T-helper 1 cell (primary cell): ENCODE data around the gene GINS3.

ENCODE experiments used
- DNase-seq, 5 donors: peaks; one replicate each; pipeline ENCODE4 v3.0.0-alpha.2; 2012 to 2020

GINS3 gene

DNA sequence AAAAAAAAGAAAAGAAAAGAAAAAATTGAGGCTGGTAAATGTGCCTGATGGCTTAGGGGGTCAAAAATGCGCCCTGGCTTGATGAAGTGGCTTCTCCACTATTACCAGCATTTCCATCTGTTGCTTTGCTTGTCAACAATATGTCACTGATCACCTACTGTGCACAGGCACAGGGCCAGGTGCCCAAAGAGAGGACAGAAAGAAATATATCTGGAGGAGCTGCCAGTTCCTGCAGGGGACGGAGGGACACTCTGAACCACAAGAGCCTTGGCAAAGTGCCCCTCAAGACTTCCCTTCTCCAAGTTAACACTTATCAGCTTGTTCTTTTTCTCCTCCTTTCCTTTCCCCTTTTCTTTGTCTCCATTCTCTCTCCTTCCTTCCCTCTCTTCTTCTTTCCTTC lies 34.7 kb downstream of the GINS3 start:
- DNase-seq, result no peak

DNA sequence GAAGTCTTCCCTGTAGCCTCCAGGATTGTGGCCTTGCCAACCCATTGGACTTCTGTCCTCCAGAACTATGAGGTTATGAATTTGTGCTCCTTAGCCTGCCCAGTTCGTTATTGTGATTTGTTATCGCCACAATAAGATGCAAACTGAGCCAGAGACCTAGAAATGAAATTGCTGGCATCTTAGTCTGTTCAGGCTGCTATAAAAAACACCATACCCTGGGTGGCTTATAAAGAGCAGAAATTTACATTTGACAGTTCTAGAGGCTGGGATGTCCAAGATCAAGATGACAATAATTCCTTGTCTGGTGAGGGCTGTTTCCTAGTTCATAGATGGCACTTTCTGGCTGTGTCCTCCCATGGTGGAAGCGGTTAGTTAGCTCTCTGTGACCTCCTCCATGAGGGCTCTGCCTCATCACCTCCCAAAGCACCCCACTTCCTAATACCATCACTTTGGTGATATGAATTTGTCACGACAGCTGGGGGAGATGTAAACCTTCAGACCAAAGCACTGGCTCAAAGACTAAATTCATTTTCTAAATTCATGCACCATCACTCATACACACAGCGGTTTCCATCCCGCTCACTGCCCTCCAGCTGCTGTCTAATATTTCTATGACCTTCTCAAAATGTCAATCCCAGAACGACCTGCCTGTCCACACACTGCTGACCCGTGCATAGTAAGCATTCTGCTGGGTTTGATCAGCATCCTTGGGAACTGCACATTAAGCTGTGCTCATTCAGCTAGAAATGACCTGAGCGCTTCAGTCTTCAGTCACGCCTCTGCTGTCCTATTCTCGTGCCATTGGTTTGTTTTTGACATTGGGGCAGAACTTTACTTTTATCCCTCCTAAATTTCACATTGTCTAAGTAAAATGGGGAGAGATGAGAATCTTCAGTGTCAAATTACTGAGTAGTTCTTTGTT lies 36.6 kb downstream of the GINS3 start:
- DNase-seq, result no peak

DNA sequence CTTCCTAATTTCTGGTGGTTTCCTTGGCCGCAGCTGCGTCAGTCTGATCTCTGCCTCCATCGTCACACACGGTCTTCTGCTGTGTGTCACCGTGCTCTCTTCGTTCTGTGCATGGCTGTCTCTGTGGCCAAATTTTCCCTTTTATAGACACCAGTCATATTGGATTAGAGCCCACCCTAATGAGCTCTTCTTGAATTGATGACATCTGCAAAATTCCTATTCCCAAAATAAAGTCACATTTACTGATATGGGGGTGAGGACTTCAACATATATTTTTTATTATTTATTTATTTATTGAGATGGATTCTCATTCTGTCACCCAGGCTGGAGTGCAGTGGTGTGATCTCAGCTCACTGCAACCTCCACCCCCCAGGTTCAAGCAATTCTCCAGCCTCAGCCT lies 38.4 kb downstream of the GINS3 start:
- DNase-seq, result no peak

DNA sequence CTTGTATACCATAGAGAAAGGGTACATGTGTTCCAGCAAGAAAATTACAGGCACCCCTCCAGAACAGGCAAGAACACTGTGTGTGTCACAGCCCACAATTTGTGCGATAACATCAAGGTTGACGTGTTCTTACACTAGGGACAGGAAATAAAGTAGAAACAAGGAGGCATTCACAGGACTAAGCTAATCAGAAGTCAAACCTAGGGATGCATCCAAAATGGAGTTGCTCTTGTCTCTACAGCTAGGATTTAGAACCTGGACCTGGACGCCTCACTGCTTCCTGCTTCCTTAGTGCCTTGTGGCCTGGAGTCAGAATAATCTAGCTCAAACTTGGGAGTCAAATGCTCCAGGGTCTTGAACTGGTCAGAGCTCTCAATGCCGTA lies 41.3 kb downstream of the GINS3 start:
- no peak for DNase-seq

DNA sequence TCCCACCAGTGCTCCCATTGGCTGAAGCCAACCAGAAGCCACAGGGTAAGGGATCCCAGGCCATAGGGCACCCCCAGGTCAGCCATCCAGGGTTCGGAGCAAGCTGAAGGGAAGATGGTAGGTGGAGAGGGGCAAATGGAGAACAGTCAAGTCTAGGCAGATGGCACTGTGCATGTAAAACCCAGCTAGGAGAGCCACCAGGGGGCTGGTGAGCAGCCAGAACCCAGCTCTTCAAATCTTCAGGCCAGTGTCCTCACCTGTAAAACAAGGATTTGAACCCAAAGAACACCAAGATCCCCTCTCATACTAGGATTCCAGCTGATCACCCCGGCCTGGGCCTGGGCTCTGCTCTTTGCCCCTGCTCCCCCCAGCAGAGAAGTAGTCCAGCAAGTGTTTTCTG lies 43.5 kb downstream of the GINS3 start:
- DNase-seq, result no peak

DNA sequence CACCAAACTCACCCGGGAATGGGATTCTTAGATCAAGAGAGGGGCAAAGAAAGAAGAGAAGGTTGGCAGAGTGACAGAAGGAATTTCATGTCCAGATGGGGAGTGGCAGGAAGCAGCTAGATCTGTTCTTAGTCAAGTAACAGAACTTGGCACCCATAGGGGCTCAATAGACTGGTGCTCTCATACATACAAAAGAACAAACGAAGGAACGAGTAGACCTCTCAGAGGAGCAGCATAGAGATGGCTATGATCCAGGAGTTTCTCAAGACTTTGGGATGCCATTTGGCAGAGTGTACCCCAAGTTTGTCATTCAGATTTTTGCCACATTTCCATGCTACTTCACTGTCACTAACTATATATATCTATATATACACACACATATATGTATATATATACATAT lies 47.9 kb downstream of the GINS3 start:
- no peak for DNase-seq

DNA sequence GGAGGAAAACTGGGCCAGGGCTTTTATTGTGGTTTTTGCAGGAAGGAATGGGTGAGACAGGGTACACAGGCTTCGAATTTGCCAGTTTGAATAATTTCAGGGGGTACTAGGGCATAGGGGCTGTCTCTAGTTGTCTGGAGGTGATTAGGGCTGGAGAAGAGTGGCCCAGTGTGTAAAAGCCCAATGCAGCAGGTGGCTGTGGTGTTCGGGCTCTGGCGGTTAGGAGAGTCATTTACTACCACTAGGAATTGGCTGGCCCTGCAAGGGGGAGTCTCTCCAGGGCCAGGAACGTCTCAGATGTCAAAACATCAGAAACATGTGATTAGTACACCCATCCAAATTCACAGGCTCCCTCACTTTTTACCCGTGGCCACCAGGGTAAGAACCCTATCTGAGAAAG lies 50.3 kb downstream of the GINS3 start:
- no peak for DNase-seq

DNA sequence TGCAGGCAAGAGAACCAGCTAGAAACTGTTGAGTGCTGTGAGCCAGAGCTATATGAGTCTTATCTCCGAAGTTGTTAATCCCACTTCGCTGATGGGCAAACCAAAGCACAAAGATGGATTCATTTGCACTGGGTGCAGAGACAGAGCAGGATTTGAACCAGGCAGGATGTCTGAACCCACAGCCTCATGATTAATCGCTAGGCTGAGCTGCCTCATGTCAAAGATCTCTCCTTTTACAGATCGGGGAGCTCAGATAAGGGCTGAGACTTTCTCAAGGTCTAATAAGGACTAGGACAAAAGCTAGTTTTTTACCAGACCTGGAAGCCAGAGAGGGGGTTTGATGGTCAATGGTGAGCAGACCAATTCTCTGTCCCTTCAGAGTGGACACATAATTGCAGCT lies 51.5 kb downstream of the GINS3 start:
- DNase-seq, result no peak

DNA sequence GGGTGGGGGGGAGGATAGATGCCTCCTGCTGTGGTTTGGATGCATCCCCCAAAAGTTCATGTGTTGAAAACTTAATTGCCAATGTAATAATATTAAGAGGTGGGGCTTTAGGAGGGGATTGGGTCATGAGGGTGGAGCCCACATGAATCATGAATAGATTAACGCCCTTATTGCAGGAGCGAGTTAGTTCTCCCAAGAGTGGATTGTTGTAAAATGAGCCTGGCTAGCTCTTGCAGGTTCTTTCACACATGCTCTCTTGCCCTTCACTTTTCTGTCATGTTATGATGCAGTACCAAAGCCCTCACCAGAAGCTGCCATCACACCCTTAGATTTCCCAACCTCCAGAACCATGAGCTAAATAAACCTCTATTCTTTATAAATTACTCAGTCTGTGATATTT lies 52.0 kb downstream of the GINS3 start:
- no peak for DNase-seq

DNA sequence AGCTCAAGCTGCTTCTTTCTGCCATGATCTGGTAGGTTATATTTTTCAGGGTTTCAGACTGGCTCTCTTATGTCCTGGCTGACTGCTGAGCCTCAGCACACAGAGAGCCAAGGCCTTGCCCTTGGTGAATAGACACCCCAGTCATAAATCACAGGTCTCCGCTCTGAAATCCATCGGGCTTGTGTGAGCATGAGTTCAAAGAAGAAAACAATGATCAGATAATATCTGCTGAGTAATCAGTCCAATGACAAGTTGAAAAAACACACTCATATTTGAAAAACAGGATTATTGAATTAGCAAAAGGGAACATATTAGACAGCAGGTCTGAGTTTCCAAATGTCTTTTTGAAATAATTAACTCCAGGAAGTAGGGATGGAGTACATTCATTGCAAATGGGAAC lies 56.6 kb downstream of the GINS3 start:
- no peak for DNase-seq

DNA sequence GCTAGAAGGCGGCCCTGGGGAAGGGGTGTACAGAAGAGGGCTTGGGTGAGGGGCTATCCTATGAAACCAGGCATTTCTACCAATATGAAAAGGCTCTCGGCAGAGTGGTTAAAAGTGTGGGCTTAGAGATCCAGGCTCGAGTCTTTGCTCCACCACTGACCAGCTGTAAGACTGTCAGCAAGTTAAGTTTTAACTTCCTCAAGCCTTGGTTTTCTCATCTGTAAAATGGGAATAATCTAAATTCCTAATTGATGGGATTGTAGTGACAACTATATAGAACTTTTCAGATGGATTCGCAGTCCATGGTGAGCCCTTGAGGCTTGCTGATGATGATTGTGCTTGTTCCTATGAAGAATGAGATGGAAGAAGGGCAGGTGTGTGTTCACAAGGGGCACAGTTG lies 57.0 kb downstream of the GINS3 start:
- DNase-seq, result no peak

DNA sequence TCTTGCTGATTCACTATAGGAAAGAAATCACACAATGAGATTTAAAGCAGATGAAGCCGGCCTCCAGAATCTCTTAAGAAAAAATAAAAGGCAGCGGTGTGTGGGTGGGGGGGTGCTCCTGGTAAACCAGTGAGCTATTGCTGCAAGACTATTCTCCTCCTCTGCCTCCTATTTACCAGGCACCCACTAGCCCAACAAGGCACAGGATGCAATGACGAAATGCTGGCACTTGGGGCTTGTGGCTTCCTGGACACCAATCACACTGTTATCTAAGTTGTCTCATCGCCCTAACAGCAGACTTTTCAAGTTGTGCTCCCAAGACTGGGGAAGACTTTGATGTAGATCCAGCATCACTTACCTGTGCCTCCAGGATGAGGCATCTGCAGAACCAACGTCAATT lies 57.5 kb downstream of the GINS3 start:
- DNase-seq, result peak in 1 of 5 donors; percentile 11

DNA sequence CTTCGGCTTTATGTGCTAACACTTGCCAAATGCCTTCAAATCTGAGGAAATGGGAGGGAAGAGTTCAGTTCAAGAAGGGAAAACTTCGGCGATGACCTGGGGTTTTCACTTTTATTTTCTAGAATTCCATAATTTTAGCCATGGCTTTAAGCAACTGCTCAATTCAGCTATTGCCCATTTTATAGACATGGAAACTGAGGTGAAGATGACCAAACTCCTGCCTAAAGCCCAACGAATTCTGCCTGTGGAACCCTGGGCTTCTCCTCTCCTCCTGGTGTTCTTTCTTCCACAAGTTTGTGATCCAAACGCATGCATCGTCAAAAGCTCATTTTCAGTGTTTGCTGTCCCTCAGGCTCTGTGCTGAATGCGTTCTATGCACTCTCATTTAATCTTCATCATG lies 58.3 kb downstream of the GINS3 start:
- no peak for DNase-seq

DNA sequence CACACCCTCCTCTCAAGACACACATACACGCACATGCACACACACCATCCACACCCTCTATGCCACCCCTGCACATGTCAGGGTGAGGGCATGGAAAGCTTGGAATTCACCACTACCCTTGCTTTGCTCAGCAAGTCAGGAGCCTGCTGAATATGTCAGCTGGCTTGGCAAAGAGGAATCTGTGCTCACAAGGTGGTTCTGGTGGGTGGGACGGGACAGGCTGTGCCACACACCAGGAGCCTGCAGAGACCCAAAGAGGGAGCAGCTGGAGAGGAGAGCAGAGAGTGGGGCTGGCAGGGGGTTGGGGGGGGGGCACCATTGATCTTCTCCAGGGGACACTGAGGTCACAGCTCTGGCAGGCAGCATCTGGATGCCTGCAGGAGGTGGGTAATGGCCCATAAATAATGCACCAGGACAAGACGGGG lies 59.0 kb downstream of the GINS3 start:
- no peak for DNase-seq

DNA sequence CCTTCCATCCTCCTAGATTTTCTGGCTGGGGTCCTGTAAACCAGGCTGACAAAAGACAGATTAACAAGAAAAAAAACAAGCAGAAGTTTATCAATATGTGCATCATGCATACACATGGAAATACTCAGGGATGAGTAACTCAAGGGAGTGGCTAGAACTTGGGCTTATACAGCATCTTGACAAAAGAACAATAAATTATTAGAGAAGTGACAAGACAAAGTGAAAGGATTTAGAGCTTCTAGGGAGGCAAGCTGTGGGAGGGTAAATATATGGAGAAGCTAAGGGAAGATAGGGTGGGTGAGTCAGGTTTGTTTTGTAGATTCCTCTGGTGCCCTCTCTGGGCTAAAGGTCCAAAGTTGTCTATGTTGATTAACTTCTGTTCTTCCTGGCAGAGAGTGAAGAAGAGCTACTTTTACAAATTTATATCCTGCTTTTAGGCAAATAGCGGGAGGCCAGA lies 59.7 kb downstream of the GINS3 start:
- DNase-seq, result no peak

DNA sequence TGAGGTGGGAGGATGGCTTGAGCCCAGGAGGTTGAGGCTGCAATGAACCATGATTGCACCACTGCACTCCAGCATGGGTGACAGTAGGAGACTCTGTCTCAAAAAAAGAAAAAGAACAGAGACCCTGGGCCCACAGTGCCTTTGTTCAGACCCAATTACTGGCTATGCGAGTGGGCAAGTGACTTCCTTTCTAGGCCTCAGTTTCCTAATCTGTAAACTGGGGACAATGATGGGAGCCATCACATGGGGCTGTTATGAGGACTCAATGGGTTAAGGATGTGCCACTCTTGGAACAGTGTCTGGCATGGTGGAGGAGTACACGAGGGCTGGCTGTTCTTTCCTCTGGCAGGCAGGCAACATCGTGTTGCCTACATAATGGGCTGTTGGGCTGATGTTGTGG lies 60.4 kb downstream of the GINS3 start:
- no peak for DNase-seq

DNA sequence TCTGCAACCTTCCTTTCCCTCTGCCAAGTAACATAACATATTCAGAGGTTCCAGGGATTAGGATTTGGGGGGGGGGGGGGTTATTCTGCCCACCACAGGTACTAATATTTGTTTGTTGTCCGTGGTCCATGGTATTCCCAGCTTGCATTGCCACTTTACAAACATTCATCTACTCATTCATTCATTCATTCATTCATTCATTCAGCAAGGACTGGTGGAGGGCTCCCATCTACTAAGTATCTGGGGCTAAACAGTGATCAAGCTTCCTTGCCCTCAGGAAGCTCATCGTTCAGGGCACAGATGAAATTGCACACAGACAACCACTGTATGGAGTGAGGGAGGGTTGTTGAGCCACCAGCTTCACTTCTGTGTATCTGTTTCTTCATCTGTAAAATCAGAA lies 61.9 kb downstream of the GINS3 start:
- no peak for DNase-seq

DNA sequence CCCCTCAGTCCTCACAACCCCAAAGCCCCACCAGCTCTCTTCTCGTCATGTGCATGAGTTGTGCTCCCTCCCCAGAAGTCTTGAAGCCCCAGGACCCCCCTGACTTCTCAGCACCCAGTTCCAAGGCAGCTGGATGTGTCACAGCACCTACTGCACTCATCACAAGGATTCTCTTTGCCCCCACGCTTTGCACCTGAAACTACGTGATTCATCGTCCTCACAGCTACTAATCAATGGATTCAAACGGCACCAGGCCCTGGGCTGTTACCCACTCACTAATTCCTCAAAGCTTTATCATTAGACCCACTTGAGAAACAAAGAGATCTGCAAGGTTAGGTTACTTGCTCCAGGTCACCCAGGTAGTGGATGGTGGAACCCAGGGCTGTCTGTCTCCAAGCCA lies 62.6 kb downstream of the GINS3 start:
- no peak for DNase-seq
